Ectodermal cell (in vitro differentiated cells): ENCODE data around the gene GABRB1.

Experiments used
- H3K27ac ChIP-seq: 2 replicates; pipeline ENCODE4 v1.7.0; 2013; ENCODE audit warnings: mild to moderate bottlenecking, low read depth, low read length; ENCODE audit not compliant: insufficient read depth, poor library complexity, severe bottlenecking
- H3K27me3 ChIP-seq: 2 replicates; pipeline ENCODE4 v1.7.0; 2013; ENCODE audit warnings: mild to moderate bottlenecking, low read length; ENCODE audit not compliant: insufficient read depth, control insufficient read depth, poor library complexity, severe bottlenecking
- H3K36me3 ChIP-seq: one replicate; pipeline ENCODE4 v1.7.0; 2013; ENCODE audit warnings: low read length; ENCODE audit not compliant: control insufficient read depth, insufficient read depth
- H3K4me1 ChIP-seq: one replicate; pipeline ENCODE4 v1.7.0; 2013; ENCODE audit warnings: low read length; ENCODE audit not compliant: control insufficient read depth, insufficient read depth
- H3K4me3 ChIP-seq: 2 replicates; pipeline ENCODE4 v1.7.0; 2013; ENCODE audit warnings: low read depth, low read length, control low read depth; ENCODE audit not compliant: insufficient read depth
- H3K9me3 ChIP-seq: 2 replicates; pipeline ENCODE4 v1.7.0; 2013; ENCODE audit warnings: mild to moderate bottlenecking, low read length, moderate library complexity; ENCODE audit not compliant: control insufficient read depth
- WGBS, 2 experiments: methylation state at CpG; one replicate each; pipeline ENCODE4 v1.1.7; 2013; ENCODE audit warnings: missing lambda C conversion rate in 2 of 2; 5-methylcytosine and 5-hydroxymethylcytosine counted together

The GABRB1 gene

GRCh38 chr4:47068986-47069385 is 37.6 kb downstream of the GABRB1 start:
- no peak overlapping the region for H3K27ac ChIP-seq
- no peaks in the 10 kb centered on the region for H3K27me3 ChIP-seq
- WGBS, 2 experiments, result 86 to 93% methylated on average over 1 of the region's 1 CpG
- H3K9me3 ChIP-seq, result no peaks in the 10 kb centered on the region
- H3K4me1 ChIP-seq, result peaks cover 3% of the 10 kb centered on the region
- H3K4me3 ChIP-seq, result no peak overlapping the region
- H3K36me3 ChIP-seq, result no peaks in the 10 kb centered on the region

- Histone ChIP-seq H3K9me3 (no peaks in the 10 kb centered on the region), H3K27ac (no peak overlapping the region), H3K27me3 (no peaks in the 10 kb centered on the region), H3K36me3 (no peaks in the 10 kb centered on the region), H3K4me1 (peaks cover 12% of the 10 kb centered on the region), H3K4me3 (no peak overlapping the region)
- WGBS, 2 experiments, result 86% methylated on average over 1 of the region's 1 CpG; no CpG with 5 or more reads in 1 of the 2 experiments
These were observed 40.6 kb downstream of the GABRB1 start for GRCh38 chr4:47071901-47072341.

- Histone ChIP-seq H3K9me3 (no peaks in the 10 kb centered on the region), H3K36me3 (no peaks in the 10 kb centered on the region), H3K4me1 (peaks cover 14% of the 10 kb centered on the region), H3K27ac (no peak overlapping the region), H3K27me3 (no peaks in the 10 kb centered on the region), H3K4me3 (no peak overlapping the region)
- 80 to 100% methylated on average over 1 to 2 of the region's 2 CpGs for WGBS, 2 experiments
These were observed 42.3 kb downstream of the GABRB1 start for GRCh38 chr4:47073647-47074046.

- Histone ChIP-seq H3K4me3 (no peak overlapping the region), H3K27ac (no peak overlapping the region), H3K4me1 (peaks cover 14% of the 10 kb centered on the region), H3K9me3 (no peaks in the 10 kb centered on the region), H3K36me3 (no peaks in the 10 kb centered on the region), H3K27me3 (no peaks in the 10 kb centered on the region)
These were observed 43.4 kb downstream of the GABRB1 start for GRCh38 chr4:47074816-47075215.

- 100% methylated on average over 2 of the region's 2 CpGs; no CpG with 5 or more reads in 1 of the 2 experiments for WGBS, 2 experiments
- H3K9me3 ChIP-seq, result no peaks in the 10 kb centered on the region
- H3K36me3 ChIP-seq, result no peaks in the 10 kb centered on the region
- no peak overlapping the region for H3K4me3 ChIP-seq
- no peak overlapping the region for H3K27ac ChIP-seq
- H3K27me3 ChIP-seq, result no peaks in the 10 kb centered on the region
- peaks cover 14% of the 10 kb centered on the region for H3K4me1 ChIP-seq
These were observed 43.9 kb downstream of the GABRB1 start for GRCh38 chr4:47075262-47075661.

GRCh38 chr4:47075919-47076318 is 44.6 kb downstream of the GABRB1 start:
- H3K27me3 ChIP-seq, result no peaks in the 10 kb centered on the region
- H3K4me1 ChIP-seq, result peaks cover 14% of the 10 kb centered on the region
- no peak overlapping the region for H3K4me3 ChIP-seq
- H3K36me3 ChIP-seq, result no peaks in the 10 kb centered on the region
- H3K27ac ChIP-seq, result no peak overlapping the region
- H3K9me3 ChIP-seq, result no peaks in the 10 kb centered on the region

GRCh38 chr4:47084111-47084510 is 52.7 kb downstream of the GABRB1 start:
- H3K9me3 ChIP-seq, result no peaks in the 10 kb centered on the region
- H3K4me3 ChIP-seq, result no peak overlapping the region
- no peaks in the 10 kb centered on the region for H3K36me3 ChIP-seq
- no peaks in the 10 kb centered on the region for H3K4me1 ChIP-seq
- H3K27me3 ChIP-seq, result no peaks in the 10 kb centered on the region
- H3K27ac ChIP-seq, result no peak overlapping the region

GRCh38 chr4:47084795-47085194 is 53.4 kb downstream of the GABRB1 start:
- H3K36me3 ChIP-seq, result no peaks in the 10 kb centered on the region
- no peaks in the 10 kb centered on the region for H3K9me3 ChIP-seq
- no peaks in the 10 kb centered on the region for H3K4me1 ChIP-seq
- H3K27ac ChIP-seq, result no peak overlapping the region
- H3K4me3 ChIP-seq, result no peak overlapping the region
- no peaks in the 10 kb centered on the region for H3K27me3 ChIP-seq

GRCh38 chr4:47088298-47088697 is 56.9 kb downstream of the GABRB1 start:
- Histone ChIP-seq H3K27me3 (no peaks in the 10 kb centered on the region), H3K4me3 (no peak overlapping the region), H3K27ac (no peak overlapping the region), H3K4me1 (no peaks in the 10 kb centered on the region), H3K36me3 (no peaks in the 10 kb centered on the region), H3K9me3 (no peaks in the 10 kb centered on the region)
- 86% methylated on average over 2 of the region's 2 CpGs for WGBS, 2 experiments

GRCh38 chr4:47095884-47096283 is 64.5 kb downstream of the GABRB1 start:
- 100% methylated on average over 1 of the region's 1 CpG for WGBS, 2 experiments
- H3K9me3 ChIP-seq, result no peaks in the 10 kb centered on the region
- no peak overlapping the region for H3K27ac ChIP-seq
- H3K4me3 ChIP-seq, result no peak overlapping the region
- no peaks in the 10 kb centered on the region for H3K4me1 ChIP-seq
- H3K36me3 ChIP-seq, result no peaks in the 10 kb centered on the region
- no peaks in the 10 kb centered on the region for H3K27me3 ChIP-seq

- Histone ChIP-seq H3K9me3 (no peaks in the 10 kb centered on the region), H3K4me1 (no peaks in the 10 kb centered on the region), H3K4me3 (no peak overlapping the region), H3K27ac (no peak overlapping the region), H3K27me3 (no peaks in the 10 kb centered on the region), H3K36me3 (no peaks in the 10 kb centered on the region)
- WGBS, 2 experiments, result 78% methylated on average over 1 of the region's 1 CpG; no CpG with 5 or more reads in 1 of the 2 experiments
These were observed 70.1 kb downstream of the GABRB1 start for GRCh38 chr4:47101453-47101852.
